NOMO-1 treated with DMSO at 0.1 percent for 48 hours (cell line): ENCODE data around the gene ATXN7L2.
"Not testable (repeated sequence)": the region's sequence is repeated elsewhere in the genome, so short reads cannot be mapped to it uniquely, and the experiment has no call there.

Source experiments
- DNase-seq: peaks from one replicate; lab custom pipeline; 2025; ENCODE audit not compliant: unreplicated experiment; lab: John Stamatoyannopoulos, UW

ATXN7L2 gene

DNA sequence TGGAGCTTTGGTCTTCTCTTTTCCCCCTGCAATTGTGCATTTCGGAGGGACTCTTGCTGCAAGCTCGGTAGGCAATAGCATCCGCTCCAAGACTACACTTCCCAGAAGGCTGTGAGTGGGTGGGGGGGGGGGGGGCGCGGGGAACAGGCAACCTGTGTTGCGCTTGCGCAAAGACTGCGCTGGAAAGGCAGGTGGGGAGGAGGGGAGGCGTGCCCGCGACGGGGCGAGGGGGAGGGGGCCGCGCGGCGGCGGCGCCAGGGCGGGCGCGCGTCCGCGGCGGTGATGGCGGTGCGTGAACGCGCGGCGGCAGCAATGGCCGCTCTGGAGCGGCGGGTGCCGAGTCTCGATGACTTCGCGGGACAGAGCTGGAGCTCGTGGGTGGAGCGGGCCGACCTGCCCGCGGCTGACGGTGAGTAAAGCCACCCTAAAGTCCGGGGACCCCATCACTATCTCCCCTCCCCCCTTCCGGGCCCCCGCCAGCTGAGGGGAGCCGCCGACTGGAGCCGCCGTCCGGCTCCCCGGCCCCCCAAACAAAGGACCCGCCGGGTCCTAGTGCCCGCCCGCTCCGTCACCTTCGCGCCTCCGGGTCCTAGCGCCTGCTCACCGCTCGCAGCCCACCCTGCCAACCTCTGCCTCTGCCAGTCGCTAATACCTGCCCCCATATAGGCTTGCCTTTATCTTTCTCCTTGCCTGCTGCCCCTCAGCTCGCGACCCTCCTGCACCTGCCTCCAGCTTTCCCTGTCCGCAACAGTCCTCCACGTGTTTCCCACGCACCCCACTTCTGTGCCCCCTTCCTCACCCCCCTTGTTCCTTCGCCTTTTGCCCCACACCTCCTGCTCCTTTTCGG, at the start of gene ATXN7L2:
Gene ATXN7L2, plus strand, starts transcription at position 234 of the 847 bp plus-strand sequence. Its CDS starts 49 bp downstream, at position 283.
- DNase-seq = peak; percentile 83

- no peak for DNase-seq
Measured at GRCh38 chr1:109434484-109434883, 49.2 kb upstream of the ATXN7L2 start.

DNA sequence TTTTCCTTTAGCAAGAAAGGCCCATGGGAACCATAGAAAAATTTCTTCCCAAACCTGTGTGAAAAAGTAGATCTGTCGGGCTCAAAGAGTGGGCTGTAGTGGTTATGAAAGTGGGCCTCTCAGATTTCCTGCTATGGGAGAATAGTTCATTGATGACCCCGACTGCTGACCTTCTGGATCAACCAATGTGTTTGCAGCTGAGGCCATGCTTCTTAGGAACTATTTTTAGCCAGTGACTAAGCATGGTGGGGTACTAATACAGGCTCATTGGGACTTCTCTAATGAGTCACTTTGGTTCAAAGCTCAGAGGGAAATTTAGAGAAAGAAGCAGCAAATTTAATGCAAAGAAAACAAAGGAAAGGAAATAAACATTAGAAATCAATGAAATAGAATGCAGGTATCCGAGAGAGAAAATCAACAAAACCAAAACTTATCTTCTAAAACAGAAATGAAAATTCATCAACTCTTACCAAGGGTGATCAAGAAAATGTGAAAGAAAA, 44.9 kb upstream of the ATXN7L2 start:
- DNase-seq = peak; percentile 46

DNA sequence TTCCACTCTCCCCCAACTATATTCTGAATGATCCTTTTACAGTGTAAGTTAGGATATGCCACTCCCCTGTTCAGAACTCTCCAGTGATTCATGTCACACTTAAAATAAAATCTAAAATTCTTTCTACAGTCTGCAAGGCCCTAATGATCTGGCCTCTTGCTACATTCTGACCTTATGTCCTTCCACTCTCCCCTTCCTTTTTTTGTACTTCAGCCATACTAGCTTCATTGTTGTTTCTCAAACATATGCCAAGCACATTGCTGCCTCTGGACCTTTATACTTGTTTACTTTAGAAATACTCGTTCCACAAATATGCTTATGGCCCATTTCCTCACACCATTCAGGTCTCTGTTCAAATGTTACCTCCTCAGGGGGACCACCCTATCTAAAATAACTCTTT, 42.6 kb upstream of the ATXN7L2 start:
- no peak for DNase-seq

- DNase-seq = no peak
Measured at GRCh38 chr1:109443476-109443875, 40.2 kb upstream of the ATXN7L2 start.

GRCh38 chr1:109444346-109444745, 39.4 kb upstream of the ATXN7L2 start:
- DNase-seq = no peak

- not testable (repeated sequence) for DNase-seq
Measured at GRCh38 chr1:109445949-109446695, 37.6 kb upstream of the ATXN7L2 start.

DNA sequence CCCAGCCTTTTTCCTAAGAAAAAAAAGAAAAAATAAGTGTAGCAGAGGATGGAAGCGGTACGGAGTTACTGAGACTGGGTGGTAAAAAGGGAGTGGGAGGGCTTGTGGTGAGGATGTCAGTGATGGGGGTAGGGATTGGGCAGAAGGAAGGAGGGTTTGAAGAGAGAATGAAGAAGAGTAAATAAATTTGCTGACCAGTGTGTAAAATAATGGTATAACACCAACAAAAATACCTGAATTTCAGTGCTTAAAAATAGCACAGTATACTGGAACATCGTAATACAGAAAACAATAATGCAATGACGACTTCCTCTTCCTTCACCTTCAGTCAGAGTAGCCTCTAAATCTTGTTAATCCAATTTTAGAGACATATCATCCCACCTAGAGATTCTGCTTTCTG, 36.2 kb upstream of the ATXN7L2 start:
- DNase-seq = no peak

DNA sequence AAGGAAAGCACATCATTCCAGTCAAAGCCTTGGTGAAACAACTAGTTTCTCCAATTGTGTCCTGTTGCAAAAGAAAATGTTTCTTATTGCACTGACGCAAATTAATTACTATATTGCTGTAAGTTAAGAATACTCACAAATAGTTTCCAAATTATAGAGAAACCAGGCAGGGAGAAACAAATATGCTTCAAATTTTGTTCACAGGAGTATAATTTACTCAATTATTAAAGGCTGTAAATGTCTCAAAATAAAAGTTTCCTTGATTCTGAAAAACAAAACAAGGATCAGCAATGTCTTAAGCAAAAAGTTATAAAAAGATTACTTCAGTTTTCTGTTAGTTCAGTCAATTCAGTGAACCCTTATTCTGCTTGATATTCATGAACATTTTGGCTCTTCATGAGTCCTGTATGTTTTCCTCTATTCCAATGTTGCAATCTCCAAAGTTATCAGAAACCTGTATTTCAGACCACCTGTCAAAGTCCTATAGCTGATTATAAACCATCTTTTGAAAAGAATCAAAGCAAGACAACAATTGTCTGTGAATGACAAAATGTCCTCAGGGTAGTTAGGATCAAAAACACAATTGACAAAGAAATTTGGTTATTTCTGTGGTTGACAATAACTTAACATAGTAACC, 29.1 kb upstream of the ATXN7L2 start:
- no peak for DNase-seq

- no peak for DNase-seq
Measured at GRCh38 chr1:109457819-109458218, 25.9 kb upstream of the ATXN7L2 start.

- DNase-seq = no peak
Measured at GRCh38 chr1:109466125-109466451, 17.6 kb upstream of the ATXN7L2 start.

DNA sequence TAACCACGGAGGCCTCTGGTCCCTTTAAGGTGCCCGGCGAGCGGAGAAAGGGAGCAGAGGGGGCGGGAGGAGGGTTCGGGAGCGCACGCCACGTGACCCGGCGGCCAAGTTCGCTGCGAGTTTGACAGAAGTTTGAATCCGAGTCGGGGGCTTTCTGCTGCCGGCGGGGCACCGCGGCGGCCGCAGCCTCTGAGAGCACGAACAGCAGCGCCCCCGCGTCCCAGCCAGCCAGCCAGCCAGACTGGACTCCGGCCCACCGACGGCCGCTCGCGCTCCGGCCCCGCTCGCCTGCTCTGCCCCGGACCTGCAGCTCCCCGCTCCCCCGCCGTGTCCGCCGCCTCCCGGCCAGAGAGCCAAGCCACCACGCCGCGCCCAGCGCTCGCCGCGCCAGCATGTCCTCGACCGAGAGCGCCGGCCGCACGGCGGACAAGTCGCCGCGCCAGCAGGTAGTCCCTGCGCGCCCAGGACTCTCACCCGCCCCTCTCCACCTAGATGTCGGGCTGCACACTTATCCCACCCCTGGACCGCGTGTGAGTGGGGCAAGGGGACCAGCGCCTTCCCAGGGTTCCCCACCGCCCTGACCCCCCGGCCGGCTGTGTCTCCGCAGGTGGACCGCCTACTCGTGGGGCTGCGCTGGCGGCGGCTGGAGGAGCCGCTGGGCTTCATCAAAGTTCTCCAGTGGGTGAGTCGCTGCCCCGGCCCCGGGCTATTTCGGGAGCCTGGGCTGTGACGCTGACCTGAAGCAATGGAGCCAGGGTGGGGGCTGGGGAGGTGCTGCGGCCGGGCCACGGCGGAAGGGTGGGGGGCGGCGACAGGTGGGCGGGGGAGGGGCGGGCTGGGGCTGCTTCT, 17.0 kb upstream of the ATXN7L2 start, which contains the start of gene SYPL2:
Gene SYPL2, plus strand, starts transcription at position 95 of the 849 bp plus-strand sequence. Its CDS starts 298 bp downstream, at position 393.
- no peak for DNase-seq

GRCh38 chr1:109467301-109467777, 16.4 kb upstream of the ATXN7L2 start:
- no peak for DNase-seq

- no peak for DNase-seq
Measured at GRCh38 chr1:109468061-109468460, 15.6 kb upstream of the ATXN7L2 start.

DNA sequence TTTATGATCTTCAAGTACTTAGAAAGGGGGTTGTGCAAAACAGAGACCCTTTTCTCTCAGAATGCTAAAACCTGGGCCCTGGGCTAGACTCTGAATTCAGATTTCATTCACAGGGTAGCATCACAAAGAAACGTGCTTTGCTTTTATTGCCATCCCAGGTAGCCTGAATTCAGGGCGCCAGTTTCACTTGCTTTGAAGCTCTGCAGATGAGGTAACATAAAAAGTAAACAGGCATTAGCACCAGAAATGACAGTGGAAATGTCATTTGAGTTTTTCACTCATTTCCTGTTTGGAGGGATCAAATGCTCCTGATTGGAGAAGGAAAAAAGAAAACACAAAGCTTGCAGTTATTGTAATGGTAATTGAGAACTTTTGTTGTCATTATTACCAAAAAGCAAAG, 14.8 kb upstream of the ATXN7L2 start:
- no peak for DNase-seq

GRCh38 chr1:109470245-109470644, 13.5 kb upstream of the ATXN7L2 start:
- no peak for DNase-seq

GRCh38 chr1:109472779-109473178, 10.9 kb upstream of the ATXN7L2 start:
- no peak for DNase-seq

DNA sequence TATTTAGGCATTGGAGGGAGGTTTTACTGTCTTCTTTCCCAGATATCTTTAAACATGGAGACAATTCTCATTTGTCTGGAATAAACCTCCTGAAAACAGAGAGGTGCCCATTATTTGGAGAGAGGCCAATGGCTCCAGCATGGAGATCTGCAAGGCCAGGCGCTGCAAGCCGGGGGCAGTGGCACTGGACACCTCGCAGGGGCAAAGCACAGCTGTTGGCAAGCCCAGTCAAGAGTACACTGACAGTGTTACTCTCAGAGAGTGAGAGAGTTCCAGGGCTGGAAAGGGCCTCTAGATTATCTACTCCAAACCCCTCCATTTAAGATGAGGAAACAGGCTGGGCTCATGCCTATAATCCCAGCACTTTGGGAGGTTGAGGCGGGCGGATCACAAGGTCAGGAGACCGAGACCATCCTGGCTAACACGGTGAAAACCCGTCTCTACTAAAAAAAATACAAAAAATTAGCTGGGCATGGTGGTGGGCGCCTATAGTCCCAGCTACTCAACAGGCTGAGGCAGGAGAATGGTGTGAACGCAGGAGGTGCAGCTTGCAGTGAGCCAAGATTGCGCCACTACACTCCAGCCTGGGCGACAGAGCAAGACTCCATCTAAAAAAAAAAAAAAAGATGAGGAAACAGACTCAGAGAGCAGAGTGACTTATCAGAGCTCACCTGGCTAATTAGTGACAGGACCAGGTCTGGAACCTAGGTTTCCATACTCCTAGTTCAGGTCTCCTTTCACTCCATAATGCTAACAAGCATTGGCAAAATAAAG, 10.2 kb upstream of the ATXN7L2 start:
- DNase-seq = not testable (repeated sequence)

- DNase-seq = no peak
Measured at GRCh38 chr1:109474697-109475096, 9.0 kb upstream of the ATXN7L2 start.

DNA sequence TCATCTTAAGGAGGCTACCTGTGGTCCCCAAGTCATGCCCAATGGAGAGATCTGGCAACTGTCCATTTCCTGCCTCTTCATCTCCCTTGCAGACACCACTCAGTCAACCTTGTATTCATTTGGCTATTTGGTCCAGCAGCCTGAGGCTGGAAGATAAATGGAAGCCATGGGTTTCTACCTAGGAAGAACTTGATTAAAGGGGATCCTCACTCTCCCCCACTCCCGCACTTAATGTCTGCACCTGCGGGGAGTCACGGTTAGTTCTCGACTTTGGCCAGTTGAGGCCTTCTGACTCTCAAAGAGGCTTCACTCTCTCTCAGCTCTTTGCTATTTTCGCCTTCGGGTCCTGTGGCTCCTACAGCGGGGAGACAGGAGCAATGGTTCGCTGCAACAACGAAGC, 8.4 kb upstream of the ATXN7L2 start:
- DNase-seq = no peak
